ENCODE data around the gene LONP2.
"Not testable (repeated sequence)": the region's sequence is repeated elsewhere in the genome, so short reads cannot be mapped to it uniquely, and the experiment has no call there.

The LONP2 gene

GRCh38 chr16:48342591-48342990, 98.5 kb downstream of the LONP2 start:
- no peak for DNase-seq

GRCh38 chr16:48347191-48347865, 103.2 kb downstream of the LONP2 start:
- no peak for DNase-seq

GRCh38 chr16:48347980-48348379, 103.9 kb downstream of the LONP2 start:
- DNase-seq, result no peak

- DNase-seq, result no peak
Observed at GRCh38 chr16:48350736-48351135, 106.6 kb downstream of the LONP2 start.

DNA sequence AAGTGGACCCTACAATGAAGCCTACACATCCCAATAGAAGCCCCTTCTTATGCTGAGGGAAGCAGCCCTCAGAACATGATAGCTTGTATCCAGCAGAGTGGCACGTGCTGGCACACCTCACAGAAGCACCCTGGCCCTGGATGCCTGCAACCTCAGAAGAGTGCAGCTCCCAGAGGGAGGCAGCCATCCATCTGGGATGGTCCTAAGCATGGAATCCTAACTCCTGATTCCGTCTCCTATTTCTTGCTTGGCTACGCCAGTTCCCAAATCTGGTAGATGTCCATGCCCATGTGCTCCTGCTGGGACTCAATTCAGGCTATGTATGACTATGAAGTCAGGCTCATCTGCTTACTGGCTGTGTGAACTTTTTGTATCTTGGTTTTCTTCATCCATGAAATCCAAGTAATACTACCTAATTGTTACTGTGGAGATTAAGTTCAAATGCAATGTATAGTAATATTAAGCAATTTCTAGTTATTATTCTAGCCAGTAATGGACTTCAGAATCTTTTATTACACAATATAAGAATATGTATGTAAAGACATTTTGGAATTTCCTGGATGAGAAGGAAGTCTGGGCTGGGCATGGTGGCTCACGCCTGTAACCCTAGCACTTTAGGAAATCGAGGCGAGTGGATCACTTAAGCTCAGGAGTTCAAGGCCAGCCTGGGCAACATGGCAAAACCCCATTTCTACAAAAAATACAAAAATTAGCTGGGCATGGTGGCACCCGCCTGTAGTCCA, 108.7 kb downstream of the LONP2 start:
- DNase-seq, result no peak

DNA sequence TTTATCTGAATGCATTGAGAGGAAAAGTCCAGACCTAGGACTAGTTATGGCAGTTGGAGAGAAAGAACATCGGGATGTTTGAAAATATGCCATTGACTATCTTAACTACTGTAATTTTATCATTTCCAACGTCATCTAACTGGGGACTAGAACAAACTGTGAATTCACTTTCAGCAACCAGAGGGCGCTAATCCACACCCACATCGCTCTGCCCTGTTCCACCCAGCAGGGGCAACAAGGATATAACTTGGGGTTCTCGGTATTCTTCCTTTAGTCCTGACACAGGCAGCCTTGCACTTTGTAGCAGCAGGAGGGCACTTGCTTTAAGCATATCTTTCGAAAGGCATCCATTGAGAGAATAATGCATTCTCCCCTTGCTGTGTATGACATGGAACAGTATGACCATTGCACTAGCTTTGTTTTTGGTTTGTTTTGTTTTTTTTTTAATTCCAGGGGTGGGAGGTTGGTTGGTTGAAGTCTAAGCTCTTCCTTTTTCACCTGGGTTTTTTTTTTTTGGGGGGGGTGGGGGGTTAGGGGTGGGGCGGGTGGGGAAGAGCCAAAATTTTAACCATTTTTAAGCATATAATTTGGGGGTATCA, 109.6 kb downstream of the LONP2 start:
- peak; percentile 56 for DNase-seq

DNA sequence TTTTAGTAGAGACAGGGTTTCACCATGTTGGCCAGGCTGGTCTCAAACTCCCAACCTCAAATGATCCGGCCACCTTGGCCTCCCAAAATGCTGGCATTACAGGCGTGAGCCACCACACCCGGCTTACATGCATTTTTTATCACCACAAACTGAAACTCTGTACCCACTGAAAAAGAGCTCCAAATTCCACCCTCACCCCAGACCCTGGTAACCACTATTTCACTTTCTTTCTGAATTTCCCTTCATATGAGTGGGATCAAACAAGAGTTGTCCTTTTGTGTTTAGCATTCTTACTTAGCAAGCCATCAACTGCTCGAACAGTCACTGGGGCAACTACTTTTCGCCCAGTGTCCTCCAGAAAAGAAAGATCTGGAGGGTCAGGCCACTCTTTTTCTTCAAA, 110.3 kb downstream of the LONP2 start:
- not testable (repeated sequence) for DNase-seq

DNA sequence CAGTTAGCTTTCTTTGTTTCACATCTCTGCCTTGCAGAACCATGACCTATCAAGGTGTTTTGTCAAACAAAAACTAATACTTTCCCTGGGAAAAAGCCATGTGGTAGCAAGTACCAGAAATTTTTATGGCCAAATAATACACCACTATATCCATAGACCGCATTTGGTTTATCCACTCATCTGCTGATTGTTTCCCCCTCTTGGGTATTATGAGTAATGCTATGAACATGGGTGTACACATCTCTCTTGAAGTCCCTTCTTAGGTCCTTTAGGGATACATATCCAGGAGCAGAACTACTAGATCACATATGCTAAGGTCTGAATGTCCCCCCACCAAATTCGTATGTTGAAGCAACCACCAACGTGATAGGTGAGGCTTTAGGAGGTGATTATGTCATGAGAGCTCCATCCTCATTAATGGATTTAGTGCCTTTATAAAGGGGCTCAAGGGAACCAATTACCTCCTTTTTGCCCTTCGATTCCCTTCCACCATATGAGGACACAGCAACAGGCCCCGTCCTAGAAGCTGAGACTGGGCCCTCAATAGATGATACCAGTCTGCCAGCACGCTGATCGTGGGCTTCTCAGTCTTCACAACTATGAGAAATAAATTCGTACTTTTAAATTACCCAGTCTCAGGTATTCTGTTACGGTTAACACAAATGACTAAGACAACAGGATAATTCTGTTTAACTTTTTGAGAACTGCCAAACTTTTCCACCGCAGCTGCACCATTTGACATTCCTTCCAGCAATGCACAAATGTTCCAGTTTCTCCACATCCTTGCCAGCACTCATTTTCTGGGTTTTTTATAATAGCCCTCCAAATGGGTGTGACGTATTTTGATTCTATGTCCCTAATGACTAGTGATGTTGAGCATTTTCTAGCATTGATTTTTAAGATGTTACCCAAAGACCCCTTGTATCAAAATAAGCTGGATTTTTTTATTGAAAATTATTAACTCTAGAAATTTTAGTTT, 111.1 kb downstream of the LONP2 start:
- no peak for DNase-seq

GRCh38 chr16:48356633-48357376, 112.7 kb downstream of the LONP2 start:
- DNase-seq, result no peak

- DNase-seq, result no peak
Observed at GRCh38 chr16:48358419-48358818, 114.3 kb downstream of the LONP2 start.

GRCh38 chr16:48359983-48360382, 115.9 kb downstream of the LONP2 start:
- DNase-seq, result no peak

- no peak for DNase-seq
Observed at GRCh38 chr16:48361012-48361411, 116.9 kb downstream of the LONP2 start.

- DNase-seq, result no peak
Observed at GRCh38 chr16:48361540-48362144, 117.5 kb downstream of the LONP2 start.

DNA sequence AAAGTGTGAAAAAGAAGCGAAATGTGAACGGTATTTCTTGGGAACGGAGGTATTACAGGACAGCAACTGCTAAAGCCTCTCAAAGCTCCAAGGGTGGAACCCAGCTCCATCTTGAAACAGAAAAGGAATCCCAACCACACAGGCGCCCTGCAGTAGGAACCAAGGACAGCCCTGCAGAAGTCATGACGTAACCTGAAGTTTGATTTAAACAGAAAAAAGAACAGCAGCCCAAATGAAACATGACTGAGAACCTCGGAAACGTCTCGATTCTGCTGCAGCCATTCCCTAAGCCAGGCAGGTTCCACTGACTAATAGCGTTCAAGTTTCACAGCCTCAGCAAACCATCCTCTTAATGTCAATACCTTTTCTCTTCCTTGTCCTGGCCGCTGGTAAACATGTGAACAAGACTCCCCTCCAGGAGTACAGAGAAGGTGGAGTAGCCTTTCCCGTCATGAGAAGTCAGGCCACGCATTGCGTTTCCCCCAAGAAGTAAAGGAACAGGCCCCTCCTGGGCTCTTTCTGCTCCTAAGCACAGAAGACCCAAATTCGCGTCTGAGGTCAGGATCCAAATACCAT, 121.0 kb downstream of the LONP2 start:
- DNase-seq, result no peak

GRCh38 chr16:48365601-48366164, 121.6 kb downstream of the LONP2 start:
- DNase-seq, result peak; percentile 53

DNA sequence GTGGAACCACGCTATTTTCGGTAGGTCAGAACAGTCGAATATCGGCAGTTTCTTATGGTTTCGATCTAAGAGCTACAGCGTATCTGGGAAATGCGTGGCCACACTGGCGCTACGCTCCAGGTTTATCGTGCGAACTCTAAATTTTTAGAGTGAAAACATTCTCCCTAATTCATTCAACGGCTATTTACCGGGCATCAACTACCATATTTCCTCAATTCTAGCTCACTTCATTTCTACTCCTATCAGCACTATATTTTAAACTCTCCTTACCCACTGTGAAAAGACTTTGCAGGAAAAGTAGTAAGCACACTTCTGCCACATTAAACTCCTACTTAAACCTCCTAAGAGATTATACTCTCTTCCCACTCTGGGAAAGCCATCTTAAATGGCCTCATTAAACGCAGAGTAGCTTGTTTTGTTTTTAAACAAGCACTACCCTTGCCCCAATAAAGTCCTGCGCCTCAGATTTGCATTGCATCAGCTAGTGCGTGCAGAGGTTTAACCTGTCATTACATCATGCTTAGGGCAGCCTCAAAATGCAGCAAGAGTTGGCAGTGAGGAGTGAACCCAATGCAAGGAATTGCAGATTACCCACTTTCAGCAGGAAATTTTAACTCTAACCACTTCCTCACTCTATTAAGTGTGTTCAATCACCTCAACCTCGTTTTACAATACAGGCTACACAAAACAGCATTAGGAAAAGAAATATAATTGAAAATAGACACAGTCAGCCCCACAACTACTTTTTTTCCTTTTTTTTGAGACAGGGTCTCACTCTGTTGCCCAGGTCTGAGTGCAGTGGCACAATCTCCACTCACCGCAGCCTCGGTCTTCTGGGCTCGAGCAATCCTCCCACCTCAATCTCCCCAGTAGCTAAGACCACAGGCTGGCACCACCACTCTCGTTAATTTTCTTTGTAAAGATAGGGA, 122.3 kb downstream of the LONP2 start:
- DNase-seq, result peak; percentile 27

GRCh38 chr16:48367441-48368049, 123.4 kb downstream of the LONP2 start:
- no peak for DNase-seq

- no peak for DNase-seq
Observed at GRCh38 chr16:48369765-48370164, 125.7 kb downstream of the LONP2 start.

- DNase-seq, result no peak
Observed at GRCh38 chr16:48370229-48370628, 126.1 kb downstream of the LONP2 start.
